ENCODE results near the gene SOCS1.

GRCh38 chr16:11272484-11272883 is 16.5 kb upstream of the SOCS1 start:
- no peak for TF ChIP-seq EZH2 (optimal IDR thresholded peaks at IDR 0.05; ENCODE audit: low read depth, low read length)
- TF ChIP-seq CTCF (IDR thresholded peaks at IDR 0.05; ENCODE audit: low read length), result no peak
- TF ChIP-seq EZH2phosphoT487 (IDR thresholded peaks at IDR 0.05; ENCODE audit: low read length), result no peak

All from MM.1S (cell line).